HG02852 (cell line): ENCODE results near the gene TPPP2.
"Not testable (repeated sequence)": the region's sequence is repeated elsewhere in the genome, so short reads cannot be mapped to it uniquely, and the experiment has no call there.

Experiments
- ATAC-seq: cut with Tn5 transposase; IDR thresholded peaks from one replicate; pipeline ENCODE4 v1.9.1; 2021; ENCODE audit warnings: mild to moderate bottlenecking, moderate library complexity; ENCODE audit not compliant: unreplicated experiment

Gene TPPP2

DNA sequence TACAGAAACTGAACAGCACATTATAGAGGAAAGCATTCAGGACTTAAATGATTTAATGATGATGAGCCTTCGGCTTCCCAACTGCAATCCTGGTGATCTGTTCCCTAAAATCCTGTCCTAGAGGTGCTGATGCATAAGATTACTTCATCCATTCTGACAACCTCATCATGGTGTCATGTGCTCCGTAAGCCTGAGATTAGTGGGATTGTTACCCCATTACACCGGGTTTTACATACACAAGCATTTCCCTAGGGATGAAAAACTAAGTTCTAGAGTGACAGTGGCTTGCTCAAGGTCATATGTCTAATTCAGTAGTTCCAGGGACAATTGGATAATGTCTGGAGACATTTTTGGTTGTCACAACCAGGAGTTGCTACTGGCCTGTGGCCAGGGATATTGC, 7.1 kb downstream of the TPPP2 start:
- ATAC-seq, result no peak

DNA sequence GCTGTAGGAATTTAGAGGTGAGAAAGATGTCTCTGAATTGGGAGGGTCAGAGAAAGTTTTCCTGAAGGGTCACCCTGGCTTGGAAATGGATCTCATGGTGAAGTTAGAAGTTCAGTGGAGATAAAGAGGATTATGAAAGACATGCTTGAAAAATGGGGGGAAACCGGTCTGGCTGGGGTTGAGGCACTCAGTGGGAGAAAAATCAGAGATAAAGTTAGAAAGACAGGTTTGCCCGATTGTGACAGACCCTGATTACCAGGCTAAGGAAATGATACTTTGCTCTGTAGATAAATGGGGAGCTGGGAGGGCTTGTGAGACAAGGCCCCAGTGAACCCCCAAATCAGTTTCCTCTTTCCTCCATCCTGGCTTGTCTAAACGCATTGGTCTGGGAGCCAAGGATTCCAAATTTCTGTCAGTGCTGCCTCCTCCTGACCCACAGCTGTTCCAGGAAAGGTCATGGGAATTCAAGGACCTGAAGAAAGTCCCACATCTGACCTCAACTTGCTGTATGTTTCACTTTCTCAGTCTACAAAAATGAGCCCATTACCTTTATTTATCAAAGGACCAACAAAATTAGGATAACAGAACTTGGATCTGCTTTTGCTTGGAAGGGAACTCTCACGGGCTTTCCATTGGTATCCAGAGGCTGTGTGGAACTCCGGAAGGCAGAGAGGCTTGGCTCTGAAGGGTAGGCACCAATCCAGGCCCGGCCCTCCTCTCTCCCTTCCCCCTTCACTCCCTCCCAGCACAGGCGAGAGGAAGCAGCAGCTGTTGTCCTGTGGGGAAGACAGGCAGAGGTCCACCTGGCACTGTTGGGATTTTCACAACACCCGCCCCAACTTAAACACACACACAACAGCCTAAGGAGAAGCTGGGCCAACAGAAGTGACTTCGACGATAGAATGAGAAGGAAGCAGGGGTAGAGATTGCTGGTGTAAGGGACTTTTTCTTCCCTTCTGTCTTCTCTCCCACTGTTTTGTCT, 8.7 kb downstream of the TPPP2 start:
- no peak for ATAC-seq

DNA sequence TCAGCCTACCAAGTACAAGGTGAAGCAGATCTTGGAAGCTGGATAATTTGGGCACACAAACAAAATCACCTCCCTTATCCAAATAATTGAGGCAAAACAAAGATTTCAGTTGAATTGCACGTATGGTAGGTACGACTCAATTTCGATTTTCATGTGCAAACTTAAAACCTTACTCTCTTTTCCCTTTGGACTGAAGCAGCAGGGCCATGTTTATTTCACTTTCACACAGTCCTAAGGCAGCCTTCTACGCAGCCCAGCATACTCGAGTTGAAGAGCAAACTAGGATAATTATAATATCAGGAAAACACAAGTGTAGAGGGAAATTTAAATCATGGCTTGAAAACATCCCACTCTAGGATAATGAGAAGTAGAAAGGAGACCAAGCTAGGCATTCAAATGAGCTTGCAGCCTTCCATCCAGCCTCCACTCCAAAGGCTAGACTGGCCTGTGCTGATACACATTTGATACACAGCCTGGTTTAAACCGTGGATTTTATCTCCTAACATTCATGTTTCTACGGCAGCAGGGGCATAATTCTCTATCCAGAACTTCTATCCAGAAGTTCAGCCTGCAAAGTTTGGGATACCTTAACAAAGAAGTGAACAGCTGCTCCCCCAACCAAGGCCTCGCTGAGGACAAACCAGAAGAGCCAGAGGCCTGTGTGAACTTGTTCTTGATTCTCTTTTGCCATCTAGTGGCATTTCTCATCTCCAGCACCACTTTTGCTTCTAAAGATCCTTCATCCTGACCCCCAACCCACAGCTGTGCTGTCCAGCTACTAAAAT, 9.8 kb downstream of the TPPP2 start:
- no peak for ATAC-seq

DNA sequence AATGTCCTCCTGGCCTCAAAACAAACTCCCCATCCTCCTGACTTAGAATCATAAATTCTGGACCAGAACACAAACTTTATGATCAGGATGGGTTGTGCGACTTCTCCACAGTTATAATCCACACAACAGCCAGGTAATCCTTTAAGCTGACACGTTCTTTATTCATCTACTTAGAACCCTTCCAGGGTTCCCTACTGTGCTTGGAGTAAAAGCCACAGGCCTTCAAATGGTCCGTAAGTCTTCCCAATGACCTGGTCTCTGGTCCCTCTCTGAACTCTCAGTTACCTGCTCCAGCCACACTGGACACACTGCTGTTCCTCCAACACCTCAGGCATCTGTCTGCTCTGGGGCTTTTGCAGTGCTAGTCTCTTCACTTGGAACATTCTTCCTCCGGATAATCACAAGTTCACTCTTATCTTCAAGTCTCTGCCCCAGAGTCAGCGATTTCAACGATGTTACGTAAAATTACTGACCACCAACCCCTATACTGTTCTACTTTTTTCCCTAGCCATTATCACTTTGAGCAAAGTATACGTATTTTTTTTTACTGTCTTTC, 10.4 kb downstream of the TPPP2 start:
- no peak for ATAC-seq

DNA sequence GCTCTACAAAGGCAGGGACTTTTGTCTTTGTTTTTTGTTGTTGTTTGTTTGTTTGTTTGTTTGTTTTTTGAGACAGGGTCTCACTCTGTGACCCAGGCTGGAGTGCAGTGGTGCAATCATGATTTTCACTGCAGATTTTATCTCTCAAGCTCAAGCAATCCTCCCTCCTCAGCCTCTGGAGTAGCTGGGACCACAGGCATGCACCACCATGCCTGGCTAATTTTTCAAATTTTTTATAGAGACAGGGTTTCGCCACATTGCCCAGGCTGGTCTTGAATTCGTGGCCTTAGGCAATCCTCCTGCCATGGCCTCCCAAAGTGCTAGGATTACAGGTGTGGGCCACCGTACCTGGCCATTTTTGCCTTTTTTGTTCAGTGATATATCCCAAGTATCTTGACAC, 10.9 kb downstream of the TPPP2 start:
- not testable (repeated sequence) for ATAC-seq

DNA sequence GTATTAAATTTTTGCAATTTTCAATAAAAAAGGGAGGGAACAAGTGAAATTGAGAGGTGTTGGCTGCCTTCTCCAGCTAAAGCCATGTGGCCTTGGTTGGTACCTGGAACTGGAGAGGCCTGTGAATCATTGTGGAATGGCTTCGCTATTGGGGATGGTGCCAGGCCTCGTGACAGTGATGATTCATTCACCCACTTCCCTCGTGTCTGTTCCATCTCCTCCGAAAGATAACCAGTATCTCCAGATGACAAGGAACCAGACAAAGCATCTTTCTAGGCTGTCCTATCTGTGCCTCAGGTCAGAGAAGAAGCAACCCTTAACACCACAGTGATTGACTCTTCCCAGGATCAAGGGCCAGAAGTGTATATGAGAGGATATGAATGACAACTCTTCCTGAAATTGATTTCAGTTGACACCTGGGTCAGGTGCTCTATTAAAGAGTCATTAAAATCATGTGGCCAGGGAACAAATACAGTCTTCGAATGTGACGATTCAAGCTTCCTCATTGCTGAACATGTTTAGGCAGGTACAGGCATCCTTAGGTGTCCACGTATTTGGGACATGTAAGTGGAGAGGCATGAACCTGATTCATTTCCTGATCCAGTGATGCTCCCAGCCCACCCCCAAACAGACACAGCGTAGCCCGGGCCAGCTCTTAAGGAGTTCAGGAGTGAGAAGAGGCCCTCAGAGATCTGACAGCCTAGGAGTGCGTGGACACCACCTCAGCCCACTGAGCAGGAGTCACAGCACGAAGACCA, 11.8 kb downstream of the TPPP2 start, which contains the start of gene RNASE7:
TSS of gene RNASE7 (plus strand) at position 687 of the 758 bp plus-strand sequence. CDS start 631 bp downstream, outside the sequence.
- no peak for ATAC-seq

DNA sequence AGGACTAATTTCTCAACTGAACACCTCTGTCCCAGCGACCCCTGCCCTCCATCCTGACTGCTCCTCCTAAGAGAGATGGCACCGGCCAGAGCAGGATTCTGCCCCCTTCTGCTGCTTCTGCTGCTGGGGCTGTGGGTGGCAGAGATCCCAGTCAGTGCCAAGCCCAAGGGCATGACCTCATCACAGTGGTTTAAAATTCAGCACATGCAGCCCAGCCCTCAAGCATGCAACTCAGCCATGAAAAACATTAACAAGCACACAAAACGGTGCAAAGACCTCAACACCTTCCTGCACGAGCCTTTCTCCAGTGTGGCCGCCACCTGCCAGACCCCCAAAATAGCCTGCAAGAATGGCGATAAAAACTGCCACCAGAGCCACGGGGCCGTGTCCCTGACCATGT, 12.9 kb downstream of the TPPP2 start:
- ATAC-seq, result no peak

DNA sequence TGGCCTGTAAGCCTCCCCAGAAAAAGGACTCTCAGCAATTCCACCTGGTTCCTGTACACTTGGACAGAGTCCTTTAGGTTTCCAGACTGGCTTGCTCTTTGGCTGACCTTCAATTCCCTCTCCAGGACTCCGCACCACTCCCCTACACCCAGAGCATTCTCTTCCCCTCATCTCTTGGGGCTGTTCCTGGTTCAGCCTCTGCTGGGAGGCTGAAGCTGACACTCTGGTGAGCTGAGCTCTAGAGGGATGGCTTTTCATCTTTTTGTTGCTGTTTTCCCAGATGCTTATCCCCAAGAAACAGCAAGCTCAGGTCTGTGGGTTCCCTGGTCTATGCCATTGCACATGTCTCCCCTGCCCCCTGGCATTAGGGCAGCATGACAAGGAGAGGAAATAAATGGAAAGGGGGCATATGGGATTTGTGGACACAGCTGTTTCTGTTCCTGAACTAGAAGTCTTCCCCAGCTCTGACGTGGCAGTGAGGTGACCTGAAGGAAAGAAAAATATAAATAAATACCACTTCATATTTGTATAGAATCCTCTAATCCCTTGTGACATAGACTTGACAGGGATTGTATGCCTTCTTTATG, 13.5 kb downstream of the TPPP2 start:
- ATAC-seq, result no peak

DNA sequence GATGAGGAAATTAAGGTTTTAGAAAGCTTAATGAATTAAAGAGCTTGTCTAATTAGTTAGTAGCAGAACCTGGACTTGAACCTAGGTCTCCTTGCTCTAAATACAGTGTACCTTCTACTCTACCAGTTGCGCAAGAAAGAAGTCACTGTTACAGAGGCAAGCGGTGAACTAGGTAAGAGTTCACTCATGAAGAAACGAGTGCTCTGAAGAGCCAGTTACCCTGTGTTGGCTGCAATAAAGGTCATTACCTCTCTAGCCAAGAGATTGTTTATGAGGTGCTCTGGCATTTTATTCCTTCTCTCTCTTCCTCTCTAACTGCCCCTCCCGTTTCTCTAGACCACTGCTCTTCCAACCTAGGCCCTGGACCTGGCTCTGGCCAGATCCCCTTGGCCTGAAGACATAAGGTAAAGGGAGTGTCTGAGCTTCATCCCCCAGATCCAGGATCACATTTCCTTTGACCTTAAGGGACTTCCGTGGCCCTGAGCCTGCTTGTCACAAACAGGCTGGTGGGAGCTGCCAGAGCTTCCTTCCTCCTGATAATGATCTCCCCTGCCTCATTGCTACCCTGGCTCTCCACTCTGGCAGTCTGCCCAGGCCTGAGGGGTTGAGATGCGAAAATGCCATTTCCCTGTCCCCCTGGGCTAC, 14.1 kb downstream of the TPPP2 start:
- ATAC-seq, result no peak

DNA sequence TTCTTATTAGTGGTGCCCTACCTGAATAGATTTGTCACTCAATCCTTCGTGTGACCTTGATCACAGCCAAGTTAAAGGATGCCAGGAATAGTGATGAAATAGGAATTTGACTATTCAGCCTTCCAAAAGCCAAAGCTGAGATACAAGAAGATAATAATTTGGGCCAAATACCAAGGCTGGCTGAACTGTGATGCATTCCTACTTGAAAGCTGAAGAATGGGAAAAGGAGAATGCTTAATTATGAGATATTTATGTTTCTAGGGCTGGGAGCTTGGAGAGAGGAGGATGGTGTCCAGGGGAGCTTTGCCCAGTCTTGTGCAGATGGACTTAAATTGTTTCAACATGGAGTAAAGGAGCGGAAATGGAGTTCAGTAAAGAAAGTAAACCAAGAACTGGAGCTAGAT, 17.4 kb downstream of the TPPP2 start:
- ATAC-seq, result no peak

DNA sequence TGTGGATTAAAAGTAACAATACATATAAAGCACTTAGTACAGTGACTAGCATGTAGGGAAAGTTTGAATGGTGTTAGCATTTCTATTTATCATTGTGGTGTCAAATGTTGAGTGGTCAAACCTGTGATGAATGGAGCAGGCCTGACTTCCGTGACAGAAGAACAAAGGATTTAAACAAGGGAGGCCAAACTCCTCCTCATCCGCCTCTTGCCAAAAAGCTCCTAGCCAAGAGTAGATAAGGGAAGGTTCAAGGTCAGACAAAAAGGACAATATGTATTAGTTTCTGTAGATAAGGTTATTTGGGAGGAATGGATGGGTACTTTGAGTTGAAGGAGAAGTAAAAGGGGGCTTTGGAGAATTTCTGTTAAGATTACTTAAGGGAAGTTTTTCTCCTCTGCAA, 18.6 kb downstream of the TPPP2 start:
- no peak for ATAC-seq

DNA sequence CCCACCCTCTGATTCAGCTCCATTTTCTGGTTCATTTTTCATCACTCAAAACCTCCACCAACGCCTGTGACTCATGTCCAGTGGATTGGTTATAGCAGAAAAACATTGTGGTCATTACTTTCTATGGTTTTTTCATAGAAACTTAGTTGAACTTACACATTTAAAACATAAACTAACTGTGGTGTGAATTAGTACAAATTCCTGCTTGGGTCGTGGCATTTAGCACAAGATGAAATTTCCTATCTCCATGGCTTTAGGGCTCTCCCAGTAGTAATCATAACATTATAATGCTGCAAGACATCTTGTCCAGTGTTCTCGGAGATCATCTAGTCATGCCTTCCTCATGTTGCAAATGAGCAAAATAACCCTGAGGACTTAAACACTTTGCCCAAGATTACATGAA, 19.3 kb downstream of the TPPP2 start:
- ATAC-seq, result no peak

DNA sequence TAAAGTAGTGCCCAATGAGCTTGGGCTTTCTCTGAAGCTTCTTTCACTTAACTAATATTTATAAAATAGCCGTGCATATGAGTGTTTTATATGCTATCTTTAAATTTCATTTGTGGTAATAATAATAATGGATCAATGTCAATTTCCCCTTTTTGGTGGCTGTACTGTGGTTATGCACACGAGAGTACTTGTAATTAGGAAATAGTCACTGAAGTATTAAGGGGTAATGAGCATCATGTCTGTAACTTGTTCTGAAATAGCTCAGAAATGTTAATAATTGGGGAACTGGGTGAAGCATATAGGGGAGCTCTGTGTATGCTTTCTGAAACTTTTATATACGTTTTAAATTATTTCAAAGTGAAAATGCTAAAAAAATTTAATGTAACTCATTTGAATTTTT, 20.6 kb downstream of the TPPP2 start:
- ATAC-seq, result no peak

DNA sequence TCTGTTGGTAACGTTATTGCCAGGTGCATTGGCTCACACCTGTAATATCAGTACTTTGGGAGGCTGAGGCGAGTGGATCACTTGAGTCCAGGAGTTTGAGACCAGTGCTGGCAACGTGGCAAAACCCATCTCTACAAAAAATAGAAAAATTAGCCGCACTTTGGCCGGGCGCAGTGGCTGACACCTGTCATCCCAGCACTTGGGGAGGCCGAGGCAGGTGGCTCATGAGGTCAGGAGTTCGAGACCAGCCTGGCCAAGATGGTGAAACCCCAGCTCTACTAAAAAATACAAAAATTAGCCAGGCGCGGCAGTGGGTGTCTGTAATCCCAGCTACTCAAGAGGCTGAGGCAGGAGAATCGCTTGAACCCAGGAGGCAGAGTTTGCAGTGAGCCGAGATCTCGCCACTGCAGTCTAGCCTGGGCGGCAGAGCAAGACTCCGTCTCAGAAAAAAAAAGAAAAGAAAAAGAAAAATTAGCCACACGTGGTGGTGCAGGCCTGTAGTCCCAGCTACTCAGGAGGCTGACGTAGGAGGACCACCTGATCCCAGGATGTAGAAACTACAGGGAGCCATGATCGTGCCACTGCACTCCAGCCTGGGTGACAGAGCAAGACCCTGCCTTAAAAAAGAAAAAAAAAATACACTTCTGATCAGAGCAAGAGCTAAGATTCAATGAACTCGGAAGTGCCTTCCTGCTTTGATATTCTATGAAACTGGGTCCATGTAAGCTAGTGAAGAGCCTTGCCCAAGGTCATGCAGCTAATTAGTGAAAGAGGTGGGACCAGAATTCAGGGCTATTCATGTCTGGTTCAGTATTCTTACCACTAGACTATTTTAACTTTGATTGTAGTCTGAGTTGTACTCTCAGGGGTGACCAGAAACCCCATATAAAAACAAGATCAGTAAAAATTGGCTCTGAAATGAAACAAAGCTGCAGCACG, 23.4 kb downstream of the TPPP2 start:
- no peak for ATAC-seq

DNA sequence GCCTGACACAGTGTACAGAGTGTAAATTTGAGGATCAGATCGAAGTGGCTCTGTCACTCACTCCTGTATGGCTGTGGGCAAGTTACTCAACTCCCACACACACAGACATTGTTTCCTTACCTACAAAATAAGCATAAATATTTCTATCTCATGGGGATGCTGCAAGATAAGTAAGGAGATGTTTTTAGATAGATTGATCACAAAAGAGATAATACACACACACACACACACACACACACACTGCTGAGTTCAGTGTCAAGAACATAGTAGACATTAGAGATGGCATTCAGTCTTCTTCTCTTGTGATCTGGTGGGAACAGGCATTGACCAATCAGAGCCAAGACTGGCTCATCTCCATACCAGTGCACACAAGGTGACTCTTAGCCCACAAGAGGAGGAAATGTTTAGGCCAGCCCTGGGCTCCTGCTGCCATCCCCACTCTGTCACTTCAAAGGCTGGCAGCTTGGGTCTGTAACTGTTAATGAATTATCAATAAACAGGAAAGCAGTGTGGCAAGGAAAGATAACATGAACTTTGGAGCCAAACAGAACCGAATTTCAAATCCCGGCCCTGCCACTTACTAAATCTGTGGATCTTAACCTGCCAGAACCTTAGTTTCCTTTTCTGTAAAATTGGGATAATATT, 24.2 kb downstream of the TPPP2 start:
- no peak for ATAC-seq

DNA sequence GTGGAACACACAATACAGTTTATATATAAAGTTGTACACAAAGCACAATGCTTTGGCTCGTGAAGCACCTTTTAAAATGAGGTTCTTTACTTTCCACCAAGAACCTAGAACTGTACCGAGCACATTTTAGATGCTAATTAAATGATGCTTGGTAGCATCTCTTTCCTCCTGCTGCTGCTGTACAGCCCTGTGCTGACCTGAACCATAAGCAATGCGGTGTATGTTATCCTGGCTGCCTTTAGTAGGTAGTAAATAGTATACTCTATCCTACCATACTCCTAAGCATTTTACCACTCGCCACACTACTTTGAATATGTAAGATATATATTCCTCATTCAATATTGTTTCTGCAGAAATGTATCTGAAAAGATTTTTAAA, 24.7 kb downstream of the TPPP2 start:
- ATAC-seq, result no peak

DNA sequence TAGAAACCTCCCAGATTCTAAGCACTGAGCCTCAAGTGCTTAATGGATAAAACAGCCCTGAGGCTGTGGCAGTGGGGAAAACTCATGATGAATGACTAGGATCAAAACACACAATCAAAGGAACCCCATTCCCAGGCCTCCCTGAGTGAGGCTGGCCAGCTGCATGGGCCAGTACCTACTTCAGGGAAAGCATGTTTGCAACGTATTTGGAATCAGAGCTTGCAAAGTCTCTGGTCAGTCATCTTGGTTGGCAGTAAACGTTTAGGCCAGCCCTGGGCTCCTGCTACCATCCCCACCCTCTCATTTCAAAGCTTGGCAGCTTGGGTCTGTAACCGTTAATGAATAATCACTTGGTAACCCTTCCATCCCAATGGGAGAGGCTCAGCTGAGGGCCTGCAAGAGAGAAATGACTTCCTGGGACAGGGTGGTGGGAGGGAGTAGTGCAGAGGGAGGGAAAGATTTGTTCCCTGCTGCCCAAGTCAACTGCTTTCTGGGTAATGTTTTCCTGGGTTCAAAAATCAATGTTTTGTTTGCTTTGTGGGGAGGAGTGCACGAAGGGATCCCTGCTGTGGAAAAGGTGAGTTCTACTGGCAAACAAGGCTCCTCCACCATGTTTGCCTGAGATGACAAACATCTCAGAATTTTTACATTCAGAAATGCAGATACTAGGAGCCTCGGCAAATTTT, 25.6 kb downstream of the TPPP2 start:
- ATAC-seq, result no peak
